Measurements from ENCODE around the gene SLC12A4. TPM values are rescaled to one million over a fixed set of nuclear protein-coding genes. Genes with fewer than 3 reads are reported as not detected.

The SLC12A4 gene
- total RNA-seq, 2 experiments from 2014 or later, result 15.1 to 17.7 TPM

GRCh38 chr16:67914758-67915495 lies 53.5 kb downstream of the SLC12A4 start:
- Mint-ChIP-seq H3K27me3 (no peaks in the 10 kb centered on the region), H3K27ac (no peak overlapping the region), H3K4me1 (ENCODE audit: low read depth) (peaks cover 20% of the 10 kb centered on the region), H3K9me3 (no peaks in the 10 kb centered on the region), H3K36me3 (ENCODE audit: low read depth) (peaks cover 52% of the 10 kb centered on the region), H3K4me3 (no peak overlapping the region)
- Histone ChIP-seq H3K4me1 (ENCODE audit: insufficient read depth, low read length) (peaks cover 11% of the 10 kb centered on the region), H3K9me3 (ENCODE audit: control insufficient read depth in 1 of 2, insufficient read depth in 1 of 2, low read length in 2 of 2) (no peaks in the 10 kb centered on the region), H3K27me3 (ENCODE audit: control insufficient read depth in 1 of 2, insufficient read depth in 2 of 2, low read length in 2 of 2) (no peaks in the 10 kb centered on the region), H3K36me3 (ENCODE audit: insufficient read depth, low read length) (peaks cover 54% of the 10 kb centered on the region), H3K4me3 (ENCODE audit: low read length) (no peak overlapping the region), H3K27ac (ENCODE audit: low read depth in 1 of 2, low read length in 2 of 2) (no peak overlapping the region)
- DNase-seq (no peak), ATAC-seq (ENCODE audit: poor library complexity) (no peak)
- ChIA-PET POLR2A (no interaction called here), CTCF (no interaction called here)
- TF ChIP-seq CTCF (IDR thresholded peaks at IDR 0.05), result no peak
- intact Hi-C loops (cut with DNase I, micrococcal nuclease), result loop anchor here in 1 of 2 experiments (10.0 kb wide), 1 partner anchor 180 kb away; no protein-coding TSS in a partner anchor

- ChIA-PET POLR2A (interaction anchor here (0.6 kb wide), 1 partner anchor 292 kb away, joined by 3 read pairs; no protein-coding TSS in a partner anchor), CTCF (no interaction called here)
- TF ChIP-seq CTCF (IDR thresholded peaks at IDR 0.05), result no peak
- Histone ChIP-seq H3K27ac (ENCODE audit: low read depth in 1 of 2, low read length in 2 of 2) (no peak overlapping the region), H3K4me1 (ENCODE audit: insufficient read depth, low read length) (no peaks in the 10 kb centered on the region), H3K4me3 (ENCODE audit: low read length) (no peak overlapping the region), H3K36me3 (ENCODE audit: insufficient read depth, low read length) (peaks cover 44% of the 10 kb centered on the region), H3K27me3 (ENCODE audit: control insufficient read depth in 1 of 2, insufficient read depth in 2 of 2, low read length in 2 of 2) (no peaks in the 10 kb centered on the region), H3K9me3 (ENCODE audit: control insufficient read depth in 1 of 2, insufficient read depth in 1 of 2, low read length in 2 of 2) (no peaks in the 10 kb centered on the region)
- DNase-seq (peak in 1 of 14 experiments; percentile 19), ATAC-seq (ENCODE audit: poor library complexity) (no peak)
- Mint-ChIP-seq H3K36me3 (ENCODE audit: low read depth) (peaks cover 51% of the 10 kb centered on the region), H3K27me3 (no peaks in the 10 kb centered on the region), H3K4me3 (no peak overlapping the region), H3K4me1 (ENCODE audit: low read depth) (peaks cover 5% of the 10 kb centered on the region), H3K27ac (no peak overlapping the region), H3K9me3 (no peaks in the 10 kb centered on the region)
- intact Hi-C loops (cut with DNase I, micrococcal nuclease), result loop anchor here in 1 of 2 experiments (10.0 kb wide), 1 partner anchor 175 kb away; no protein-coding TSS in a partner anchor
Observed at GRCh38 chr16:67910158-67910557, 58.3 kb downstream of the SLC12A4 start.

- no peak for ATAC-seq (ENCODE audit: poor library complexity)
- Histone ChIP-seq H3K27ac (ENCODE audit: low read depth in 1 of 2, low read length in 2 of 2) (no peak overlapping the region), H3K36me3 (ENCODE audit: insufficient read depth, low read length) (peaks cover 38% of the 10 kb centered on the region), H3K4me3 (ENCODE audit: low read length) (no peak overlapping the region), H3K4me1 (ENCODE audit: insufficient read depth, low read length) (no peaks in the 10 kb centered on the region), H3K9me3 (ENCODE audit: control insufficient read depth in 1 of 2, insufficient read depth in 1 of 2, low read length in 2 of 2) (no peaks in the 10 kb centered on the region), H3K27me3 (ENCODE audit: control insufficient read depth in 1 of 2, insufficient read depth in 2 of 2, low read length in 2 of 2) (no peaks in the 10 kb centered on the region)
- DNase-seq, result no peak
- no peaks in the 10 kb centered on the region for H3K9me3 Mint-ChIP-seq
- intact Hi-C loops (cut with DNase I, micrococcal nuclease), result no loop called here
- no peaks in the 10 kb centered on the region for H3K27me3 Mint-ChIP-seq
- CTCF ChIA-PET, result no interaction called here
- H3K27ac Mint-ChIP-seq, result no peak overlapping the region
- peaks cover 48% of the 10 kb centered on the region for H3K36me3 Mint-ChIP-seq (ENCODE audit: low read depth)
- POLR2A ChIA-PET, result interaction anchor here (0.6 kb wide), 1 partner anchor 16 kb away, joined by 3 read pairs; no protein-coding TSS in a partner anchor
- H3K4me3 Mint-ChIP-seq, result no peak overlapping the region
- TF ChIP-seq CTCF (IDR thresholded peaks at IDR 0.05), result no peak
- peaks cover 5% of the 10 kb centered on the region for H3K4me1 Mint-ChIP-seq (ENCODE audit: low read depth)
Observed at GRCh38 chr16:67909056-67909742, 59.2 kb downstream of the SLC12A4 start.
